H9 (cell line): ENCODE results near the gene AXIN1. TPM values are rescaled to one million over a fixed set of nuclear protein-coding genes. Genes with fewer than 3 reads are reported as not detected.

Experiments used
- DNase-seq: peaks from one replicate; pipeline ENCODE4 v3.0.0-alpha.2; 2017
- H2AFZ ChIP-seq: one replicate; pipeline ENCODE4 v1.6.1; 2013; ENCODE audit warnings: mild to moderate bottlenecking, low read length, control low read depth, moderate library complexity
- H2AK5ac ChIP-seq: 2 replicates; pipeline ENCODE4 v1.6.1; 2013; ENCODE audit warnings: low read length, control low read depth, mixed read lengths; ENCODE audit not compliant: insufficient read length
- H2BK120ac ChIP-seq: one replicate; pipeline ENCODE4 v1.6.1; 2013; ENCODE audit warnings: low read depth, mild to moderate bottlenecking, low read length, control low read depth, inconsistent platforms; ENCODE audit not compliant: poor library complexity, severe bottlenecking
- H2BK12ac ChIP-seq: 2 replicates; pipeline ENCODE4 v1.6.1; 2013; ENCODE audit warnings: low read length, control low read depth, mixed read lengths, low read depth; ENCODE audit not compliant: insufficient read length
- H2BK15ac ChIP-seq: 2 replicates; pipeline ENCODE4 v1.6.1; 2013; ENCODE audit warnings: low read depth, low read length, control low read depth
- H2BK20ac ChIP-seq: one replicate; pipeline ENCODE4 v1.6.1; 2013; ENCODE audit warnings: low read depth, mild to moderate bottlenecking, low read length, control low read depth, inconsistent platforms; ENCODE audit not compliant: poor library complexity, severe bottlenecking
- H2BK5ac ChIP-seq: 2 replicates; pipeline ENCODE4 v1.6.1; 2013; ENCODE audit warnings: low read length, control low read depth, mixed read lengths; ENCODE audit not compliant: insufficient read length
- H3K14ac ChIP-seq: 2 replicates; pipeline ENCODE4 v1.6.1; 2013; ENCODE audit warnings: low read length, control low read depth; ENCODE audit not compliant: insufficient read depth
- H3K18ac ChIP-seq: 2 replicates; pipeline ENCODE4 v1.6.1; 2013; ENCODE audit warnings: low read depth, mild to moderate bottlenecking, mixed read lengths, low read length, control low read depth; ENCODE audit not compliant: insufficient read length
- H3K23ac ChIP-seq: 2 replicates; pipeline ENCODE4 v1.6.1; 2013; ENCODE audit warnings: low read length, control low read depth, mixed read lengths, low read depth; ENCODE audit not compliant: insufficient read length
- H3K23me2 ChIP-seq: 2 replicates; pipeline ENCODE4 v1.6.1; 2013; ENCODE audit warnings: low read depth, mild to moderate bottlenecking, mixed read lengths, low read length, control low read depth; ENCODE audit not compliant: insufficient read length, poor library complexity, severe bottlenecking
- H3K27ac ChIP-seq: 2 replicates; pipeline ENCODE4 v1.5.1; 2013; ENCODE audit warnings: low read length, control low read depth, mixed read lengths, low read depth; ENCODE audit not compliant: insufficient read length
- H3K27me3 ChIP-seq: 2 replicates; pipeline ENCODE4 v1.6.1; 2013; ENCODE audit warnings: low read length, control low read depth, inconsistent platforms; ENCODE audit not compliant: insufficient read depth
- H3K4ac ChIP-seq: 2 replicates; pipeline ENCODE4 v1.6.1; 2013; ENCODE audit warnings: low read depth, mild to moderate bottlenecking, control low read depth, inconsistent platforms, low read length, moderate library complexity
- H3K4me1 ChIP-seq: 2 replicates; pipeline ENCODE4 v1.6.1; 2013; ENCODE audit warnings: low read length, control low read depth, inconsistent platforms; ENCODE audit not compliant: insufficient read depth
- H3K4me2 ChIP-seq: 2 replicates; pipeline ENCODE4 v1.6.1; 2013; ENCODE audit warnings: low read length, control low read depth, mixed read lengths; ENCODE audit not compliant: insufficient read length, insufficient read depth
- H3K56ac ChIP-seq: 2 replicates; pipeline ENCODE4 v1.6.1; 2013; ENCODE audit warnings: low read depth, mild to moderate bottlenecking, mixed read lengths, low read length, control low read depth; ENCODE audit not compliant: insufficient read length
- H3K79me1 ChIP-seq: 2 replicates; pipeline ENCODE4 v1.6.1; 2013; ENCODE audit warnings: low read depth, mild to moderate bottlenecking, moderate library complexity, low read length, control low read depth, inconsistent platforms; ENCODE audit not compliant: insufficient read depth, poor library complexity, severe bottlenecking
- H3K79me2 ChIP-seq: 2 replicates; pipeline ENCODE4 v1.6.1; 2013; ENCODE audit warnings: low read length, control low read depth, inconsistent platforms; ENCODE audit not compliant: insufficient read depth
- H3K9ac ChIP-seq: 2 replicates; pipeline ENCODE4 v1.6.1; 2013; ENCODE audit warnings: low read length, control low read depth, mixed read lengths; ENCODE audit not compliant: insufficient read length; ENCODE audit errors: extremely low read depth
- H3K9me3 ChIP-seq: one replicate; pipeline ENCODE4 v1.6.1; 2013; ENCODE audit warnings: low read depth, low read length, inconsistent platforms; ENCODE audit not compliant: control insufficient read depth
- H3T11ph ChIP-seq: one replicate; pipeline ENCODE4 v1.6.1; 2013; ENCODE audit warnings: mild to moderate bottlenecking, low read length, control low read depth, inconsistent platforms
- H4K20me1 ChIP-seq: one replicate; pipeline ENCODE4 v1.6.1; 2013; ENCODE audit not compliant: control insufficient read depth, insufficient read length, insufficient read depth
- H4K5ac ChIP-seq: 2 replicates; pipeline ENCODE4 v1.6.1; 2013; ENCODE audit warnings: low read depth, mild to moderate bottlenecking, mixed read lengths, low read length, control low read depth; ENCODE audit not compliant: insufficient read length
- H4K8ac ChIP-seq: replicated peaks from 2 replicates; pipeline ENCODE4 v1.6.1; 2013; ENCODE audit warnings: low read length, control low read depth, mixed read lengths, low read depth; ENCODE audit not compliant: insufficient read length
- H4K91ac ChIP-seq: 2 replicates; pipeline ENCODE4 v1.6.1; 2013; ENCODE audit warnings: low read depth, mild to moderate bottlenecking, moderate library complexity, mixed read lengths, low read length, control low read depth; ENCODE audit not compliant: insufficient read length
- H3K27ac Mint-ChIP-seq, 3 experiments: 2 replicates in 2 of 3; 3 replicates in 1 of 3; pipeline ENCODE4 v1.8.0; 2020 to 2021; ENCODE audit warnings: mixed read lengths in 3 of 3, mild to moderate bottlenecking in 1 of 3, moderate library complexity in 1 of 3
- H3K27me3 Mint-ChIP-seq: 2 replicates; pipeline ENCODE4 v1.8.0; 2021; ENCODE audit warnings: low read depth, mild to moderate bottlenecking, moderate library complexity, mixed read lengths
- H3K36me3 Mint-ChIP-seq, 3 experiments: 2 replicates in 2 of 3; 3 replicates in 1 of 3; pipeline ENCODE4 v1.8.0; 2020 to 2021; ENCODE audit warnings: low read depth in 3 of 3, mixed read lengths in 3 of 3; ENCODE audit not compliant: insufficient read depth in 1 of 3
- H3K4me1 Mint-ChIP-seq, 2 experiments: 2 replicates each; pipeline ENCODE4 v1.8.0; 2020; ENCODE audit warnings: mixed read lengths in 2 of 2
- H3K4me3 Mint-ChIP-seq, 2 experiments: 2 replicates in 1 of 2; 3 replicates in 1 of 2; pipeline ENCODE4 v1.8.0; 2020 to 2021; ENCODE audit warnings: mild to moderate bottlenecking in 2 of 2, mixed read lengths in 2 of 2, moderate library complexity in 1 of 2
- H3K9me3 Mint-ChIP-seq, 2 experiments: 2 replicates in 1 of 2; 3 replicates in 1 of 2; pipeline ENCODE4 v1.8.0; 2020; ENCODE audit warnings: mild to moderate bottlenecking in 2 of 2, mixed read lengths in 2 of 2, moderate library complexity in 1 of 2
- CTCF ChIP-seq: fragments of 200-600 bp; sonication (generic); conservative IDR thresholded peaks from 3 replicates; pipeline ENCODE4 v1.8.0; 2021; ENCODE audit warnings: antibody characterized with exemption, mild to moderate bottlenecking
- WGBS: extraction: QIAGEN DNeasy Blood & Tissue Kit; methylation state at CpG from one replicate; pipeline ENCODE4 v1.1.7; 2013; ENCODE audit warnings: missing lambda C conversion rate, low lambda C conversion rate, mixed read lengths; ENCODE audit not compliant: insufficient read length; ENCODE audit errors: extremely low coverage; 5-methylcytosine and 5-hydroxymethylcytosine counted together
- total RNA-seq: library from RNA; stranded (reverse); gene quantifications from 2 replicates; pipeline ENCODE4 v1.2.1, GENCODE V29; 2021

Gene AXIN1
- total RNA-seq, 1 experiment from 2014 or later = 50.9 TPM

GRCh38 chr16:307691-308312, 44.7 kb downstream of the AXIN1 start:
- H2BK12ac ChIP-seq = no peak overlapping the region
- no peaks in the 10 kb centered on the region for H3K9me3 ChIP-seq
- no peak overlapping the region for H3K4ac ChIP-seq
- no peak overlapping the region for H3K18ac ChIP-seq
- WGBS = no CpG with 5 or more reads among the region's 21 CpGs
- H2BK15ac ChIP-seq = no peak overlapping the region
- H2BK20ac ChIP-seq = no peak overlapping the region
- H4K5ac ChIP-seq = no peak overlapping the region
- H2BK5ac ChIP-seq = no peak overlapping the region
- no peak for TF ChIP-seq CTCF
- no peak overlapping the region for H2AFZ ChIP-seq
- H3K79me1 ChIP-seq = no peaks in the 10 kb centered on the region
- no peak overlapping the region for H3K56ac ChIP-seq
- no peaks in the 10 kb centered on the region for H4K20me1 ChIP-seq
- H2BK120ac ChIP-seq = no peak overlapping the region
- H3K4me1 ChIP-seq = no peaks in the 10 kb centered on the region
- Mint-ChIP-seq H3K4me3 (no peak overlapping the region), H3K9me3 (no peaks in the 10 kb centered on the region), H3K27me3 (no peaks in the 10 kb centered on the region), H3K36me3 (peaks cover 17 to 60% (median 59%) of the 10 kb centered on the region in 3 experiments; a peak in 6 of 7 replicates), H3K27ac (no peak overlapping the region), H3K4me1 (no peaks in the 10 kb centered on the region)
- no peaks in the 10 kb centered on the region for H3K27me3 ChIP-seq
- no peak overlapping the region for H4K91ac ChIP-seq
- H3K4me2 ChIP-seq = no peak overlapping the region
- no peak overlapping the region for H3K23ac ChIP-seq
- H4K8ac ChIP-seq = no peak overlapping the region
- no peak overlapping the region for H3K27ac ChIP-seq
- H3K79me2 ChIP-seq = no peaks in the 10 kb centered on the region; the same call in 1 of the 2 replicates
- no peaks in the 10 kb centered on the region for H3K23me2 ChIP-seq
- H3T11ph ChIP-seq = no peak overlapping the region
- H2AK5ac ChIP-seq = no peak overlapping the region
- H3K9ac ChIP-seq = no peak overlapping the region
- DNase-seq = no peak
- no peak overlapping the region for H3K14ac ChIP-seq
